ENCODE data around the gene CCNJL.
A peak's percentile ranks its signal among the peaks of the same experiment; 100 is the strongest.

CCNJL gene

DNA sequence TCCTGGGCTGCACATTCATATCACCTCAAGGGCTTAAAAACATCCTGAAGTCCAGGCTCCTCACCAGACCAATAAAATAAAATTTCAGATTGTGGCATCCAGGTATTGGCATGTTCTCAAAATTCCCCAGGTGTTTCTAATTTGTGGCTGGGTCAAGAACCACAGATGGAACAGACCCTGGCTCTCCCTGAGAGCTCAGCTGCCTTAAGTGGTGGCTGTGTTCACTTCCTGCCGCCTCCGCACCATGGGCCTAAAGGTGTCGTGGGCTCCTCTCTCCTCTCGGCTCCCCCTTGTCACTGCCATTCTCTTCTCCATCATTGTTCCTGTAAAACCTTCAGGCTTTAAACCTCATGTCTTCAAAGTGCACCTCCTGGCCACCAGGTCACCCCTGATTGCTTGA, 17.8 kb upstream of the CCNJL start:
- no peak for DNase-seq

DNA sequence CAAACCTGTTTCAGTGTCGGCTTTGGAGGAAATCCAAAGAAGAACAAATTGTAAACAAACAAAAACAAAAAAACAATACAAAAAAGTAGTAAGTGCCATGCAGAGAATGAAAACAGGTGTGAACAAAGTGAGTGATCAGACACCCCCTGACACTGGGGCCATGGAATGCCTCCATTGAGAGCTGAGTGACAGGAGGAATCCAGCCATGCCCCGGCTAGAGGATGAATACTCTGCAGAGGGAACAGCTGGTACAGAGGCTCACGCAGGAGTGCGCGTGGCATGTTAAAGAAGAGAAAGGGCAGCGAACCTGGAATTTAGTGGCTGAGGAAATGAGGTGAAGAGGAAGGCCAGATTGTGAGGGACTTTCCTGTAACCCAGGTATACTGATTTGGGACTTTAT, 15.5 kb upstream of the CCNJL start:
- no peak for DNase-seq

DNA sequence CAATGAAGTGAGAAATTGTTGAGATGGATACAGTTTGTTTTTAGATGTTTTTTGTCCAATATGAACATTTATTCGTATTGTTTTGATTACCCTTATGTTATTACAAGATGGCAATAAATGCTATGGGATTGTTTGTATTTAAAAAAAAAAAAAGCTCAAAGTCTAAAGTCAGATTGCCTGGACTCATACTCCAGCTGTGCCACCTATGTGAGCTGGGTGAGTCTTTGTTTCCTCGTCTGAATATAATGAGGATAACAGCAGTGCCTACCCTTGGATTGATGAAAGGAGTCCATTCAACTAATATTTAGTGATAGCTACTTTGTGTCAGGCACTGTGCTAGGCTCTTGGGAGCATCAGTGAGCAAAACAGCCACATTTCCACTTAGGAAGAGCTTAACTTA, 14.6 kb upstream of the CCNJL start:
- no peak for DNase-seq

DNA sequence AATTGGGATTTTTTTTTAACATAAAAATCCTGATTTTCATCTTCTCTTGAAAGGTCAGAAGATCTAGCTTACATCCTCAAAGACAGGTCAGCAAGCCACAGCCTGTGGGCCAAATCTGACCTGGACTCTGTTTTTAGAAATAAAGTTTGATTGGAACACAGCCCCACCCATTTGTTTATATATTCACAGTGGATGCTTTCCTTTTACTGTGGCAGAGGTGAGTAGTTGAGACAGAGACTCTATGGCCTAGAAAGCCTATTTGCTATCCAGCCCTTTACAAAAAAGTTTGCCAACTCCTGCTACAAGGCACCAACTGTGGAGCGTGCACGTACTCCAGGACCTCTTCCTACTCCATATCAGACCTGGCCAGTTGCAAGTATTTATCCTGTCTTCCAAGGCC, 13.4 kb upstream of the CCNJL start:
- no peak for DNase-seq

DNA sequence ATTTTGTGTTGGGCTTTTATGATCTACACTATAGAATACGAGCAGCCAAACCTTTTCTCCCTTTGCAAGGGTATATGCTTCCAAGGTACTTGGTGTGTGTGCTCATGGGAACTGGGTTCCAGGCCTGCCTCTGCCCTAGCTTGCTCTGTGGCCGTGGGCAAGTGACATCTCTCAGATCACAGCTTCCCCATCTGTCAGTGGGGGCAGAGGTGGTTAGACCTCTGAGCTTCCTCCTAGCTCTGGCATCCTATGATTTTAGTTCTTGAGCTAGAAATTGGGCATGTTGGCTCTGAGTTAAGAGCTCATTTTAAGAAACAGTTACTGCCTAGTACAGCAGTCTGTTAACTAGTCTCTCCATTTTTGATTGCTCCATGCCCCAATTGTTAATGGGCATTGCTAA, 12.5 kb upstream of the CCNJL start:
- DNase-seq, result no peak

DNA sequence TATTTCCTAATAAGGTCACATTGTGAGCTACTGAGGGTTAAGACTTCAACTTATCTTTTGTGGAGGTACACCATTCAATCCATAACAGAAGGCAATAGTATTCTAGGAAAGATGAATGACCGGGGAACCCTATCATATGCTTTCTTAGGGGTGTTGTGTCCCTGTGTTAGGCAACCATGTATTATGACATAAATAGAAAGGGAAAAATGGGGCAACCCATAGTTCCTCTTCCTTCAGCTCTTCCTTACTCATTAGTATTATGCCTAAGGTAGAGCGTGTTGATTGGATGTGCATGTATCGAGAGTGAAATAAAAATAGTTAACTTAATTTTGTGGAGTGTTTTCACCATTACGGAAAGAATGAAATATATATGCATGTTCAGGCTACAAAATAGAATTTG, 6.0 kb upstream of the CCNJL start:
- DNase-seq, result no peak

DNA sequence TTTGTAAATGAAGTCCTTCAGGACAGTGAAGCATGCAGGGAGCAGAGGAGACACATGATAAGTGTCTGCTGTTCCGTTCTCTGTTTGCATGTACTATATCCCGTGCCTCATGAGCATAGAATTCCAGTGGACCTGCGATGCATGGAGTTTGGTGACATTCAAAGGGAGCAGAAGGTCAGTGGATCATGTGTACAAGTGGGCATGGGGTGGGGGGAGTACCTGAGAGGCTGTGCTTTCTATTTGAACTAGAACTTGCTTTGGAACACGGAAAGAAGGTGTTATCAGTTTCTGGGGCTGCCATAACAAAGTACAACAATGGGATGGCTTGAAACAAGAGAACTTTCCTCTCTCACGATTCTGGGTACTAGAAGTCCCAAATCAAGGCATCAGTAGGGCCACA, 5.1 kb upstream of the CCNJL start:
- no peak for DNase-seq

DNA sequence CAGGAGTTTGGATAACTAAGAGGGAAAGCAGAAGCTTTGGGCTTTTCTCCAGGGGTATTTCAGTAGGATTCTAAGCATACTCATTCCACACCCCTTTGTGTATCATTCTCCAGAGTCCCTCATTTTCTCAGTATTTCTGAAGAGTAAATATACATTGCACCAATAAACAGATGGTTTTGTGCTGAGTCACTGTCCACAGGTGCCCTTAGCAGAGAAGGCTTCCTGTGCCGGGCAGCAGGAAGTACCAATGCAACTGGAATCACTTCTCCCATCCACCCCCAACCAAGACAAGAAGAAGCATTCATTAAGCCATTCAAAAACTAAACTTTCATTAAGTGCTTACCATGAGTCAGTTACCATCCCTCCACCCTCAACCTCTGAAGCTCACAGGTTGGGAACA, 3.6 kb upstream of the CCNJL start:
- peak; percentile 52 for DNase-seq

DNA sequence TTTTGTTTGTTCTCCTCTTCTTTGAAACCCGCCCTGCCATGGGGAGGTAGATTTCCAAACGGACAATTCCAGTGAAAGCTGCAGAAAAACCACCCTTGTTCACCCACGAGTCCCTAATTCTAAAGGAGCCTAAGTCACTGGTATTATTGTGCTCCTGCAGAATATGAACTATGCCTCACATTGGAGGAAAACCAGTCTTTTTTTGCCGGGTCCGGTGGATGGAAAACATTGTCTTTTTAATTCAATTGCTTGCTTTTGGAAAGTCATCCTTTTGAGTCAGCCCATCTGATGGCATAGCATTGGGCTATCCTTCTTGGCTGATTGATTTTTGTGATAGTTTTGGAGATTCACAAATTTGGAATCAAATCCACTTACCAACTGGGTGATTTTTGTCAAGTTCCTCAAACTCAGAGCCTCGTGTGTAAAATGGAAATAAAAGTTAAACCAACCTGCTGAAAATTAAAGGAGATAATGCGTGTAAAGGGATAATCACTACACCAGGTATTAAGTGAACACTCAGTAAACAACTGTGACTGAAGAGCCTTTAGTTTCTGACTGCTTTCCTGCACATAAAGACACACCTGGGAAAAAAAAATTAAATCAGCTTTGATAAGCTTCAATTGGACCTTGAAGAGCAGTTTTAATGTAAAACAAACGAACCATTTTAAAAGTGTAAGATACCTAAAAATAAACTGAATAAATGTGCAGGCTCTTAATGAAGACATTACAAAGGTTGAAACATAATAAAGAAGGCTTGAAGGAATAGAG, 780 bp upstream of the CCNJL start:
- no peak for DNase-seq

DNA sequence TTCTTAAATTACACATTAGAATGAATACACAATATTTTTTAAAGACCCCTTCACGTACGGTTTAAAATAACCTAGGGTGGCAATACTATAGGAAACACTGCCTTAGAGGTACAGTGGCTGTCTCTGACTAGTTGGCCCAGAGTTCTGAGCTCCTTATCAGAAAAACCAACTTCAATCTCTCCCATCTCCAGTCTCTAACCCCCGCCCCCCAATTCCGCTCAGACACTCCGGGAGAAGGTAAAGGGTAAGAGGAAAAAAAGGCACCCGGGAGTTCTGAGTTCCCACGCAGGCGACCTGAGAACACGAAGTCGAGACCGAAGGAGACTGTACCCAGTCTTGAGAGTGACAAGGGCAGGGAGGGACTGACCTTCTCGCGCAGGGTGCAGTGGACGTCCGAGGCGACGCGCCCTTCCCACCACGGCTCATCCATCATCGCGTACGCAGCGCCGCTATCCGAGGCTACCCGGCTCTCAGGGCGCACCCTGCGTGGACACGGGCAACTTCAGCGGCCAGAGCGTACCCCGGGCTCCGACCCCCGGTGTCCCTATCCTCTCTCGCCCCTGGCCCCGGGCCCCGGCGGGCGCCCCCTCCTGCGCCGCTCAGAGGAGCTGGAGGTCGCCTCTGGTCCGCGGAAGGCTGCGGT, 752 bp downstream of the CCNJL start:
- DNase-seq, result no peak

DNA sequence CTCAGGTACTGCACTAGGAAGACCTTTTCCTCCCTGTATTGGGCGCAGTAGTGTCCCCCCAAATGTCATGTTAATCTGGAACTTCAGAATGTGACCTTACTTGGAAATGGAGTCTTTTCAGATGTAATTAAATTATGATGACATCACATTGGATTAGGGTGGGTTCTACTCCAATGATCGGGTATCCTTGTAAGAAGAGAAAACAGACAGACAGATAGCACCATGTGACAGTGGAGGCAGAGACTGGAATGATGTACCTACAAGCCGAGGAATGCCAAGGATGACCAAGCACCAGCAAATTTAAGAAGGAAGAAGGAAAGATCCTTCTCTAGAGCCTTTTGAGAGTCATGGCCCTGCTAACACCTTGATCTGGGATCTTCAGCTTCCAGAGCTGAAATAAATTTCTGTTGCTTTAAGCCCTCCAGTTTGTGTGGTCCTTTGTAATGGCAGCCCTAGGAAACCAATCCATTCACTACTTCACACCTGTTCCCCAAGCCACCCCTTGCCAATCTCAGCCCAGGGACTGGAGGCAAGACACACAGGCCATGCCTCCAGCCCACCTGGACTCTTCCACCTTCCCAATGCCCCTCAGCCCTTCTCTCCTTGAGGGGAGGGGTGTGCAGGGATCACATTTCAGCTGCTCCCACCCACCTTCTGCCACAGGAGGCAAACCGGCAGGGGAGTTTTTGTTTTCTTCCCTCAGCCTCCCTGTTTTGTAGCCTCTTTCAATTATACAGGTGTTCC, 1.6 kb downstream of the CCNJL start:
- no peak for DNase-seq

DNA sequence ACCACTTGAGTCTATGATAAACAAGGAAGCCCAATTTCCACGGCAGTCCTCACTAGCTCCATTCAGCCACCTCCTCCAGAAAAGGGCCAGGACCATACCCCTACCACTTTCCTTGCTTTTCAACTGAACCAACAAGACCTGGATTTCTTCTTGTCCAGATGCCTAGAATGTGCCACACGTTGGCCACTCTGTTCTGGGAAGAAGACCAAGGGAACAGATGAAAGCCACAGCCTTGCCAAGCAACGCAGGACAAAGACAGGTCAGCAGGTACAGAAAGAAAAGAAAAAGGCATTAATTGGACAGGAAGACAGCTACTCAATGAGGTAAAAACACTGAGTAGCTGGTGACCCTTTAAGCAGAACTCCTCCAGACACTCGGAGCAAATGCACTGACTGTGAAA, 2.2 kb downstream of the CCNJL start:
- DNase-seq, result no peak

DNA sequence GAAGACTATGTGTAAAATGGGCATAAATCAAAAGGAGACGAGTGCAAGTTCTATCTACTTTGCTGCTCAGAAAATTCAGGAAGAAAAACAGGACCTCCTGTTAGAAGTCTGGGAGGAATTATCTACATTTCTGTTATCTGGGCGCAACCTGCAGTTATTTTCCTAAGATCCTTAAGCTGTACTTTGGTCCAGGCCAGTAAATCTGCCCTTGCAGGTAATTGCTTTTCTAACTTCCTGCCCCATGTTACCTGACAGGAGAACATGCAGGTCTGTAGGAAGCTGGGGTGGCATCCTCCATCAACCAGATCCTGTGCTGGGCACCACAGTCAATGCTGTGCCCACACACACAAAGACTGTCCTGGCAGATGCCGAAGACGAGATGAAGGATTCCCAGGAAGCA, 5.7 kb downstream of the CCNJL start:
- no peak for DNase-seq

DNA sequence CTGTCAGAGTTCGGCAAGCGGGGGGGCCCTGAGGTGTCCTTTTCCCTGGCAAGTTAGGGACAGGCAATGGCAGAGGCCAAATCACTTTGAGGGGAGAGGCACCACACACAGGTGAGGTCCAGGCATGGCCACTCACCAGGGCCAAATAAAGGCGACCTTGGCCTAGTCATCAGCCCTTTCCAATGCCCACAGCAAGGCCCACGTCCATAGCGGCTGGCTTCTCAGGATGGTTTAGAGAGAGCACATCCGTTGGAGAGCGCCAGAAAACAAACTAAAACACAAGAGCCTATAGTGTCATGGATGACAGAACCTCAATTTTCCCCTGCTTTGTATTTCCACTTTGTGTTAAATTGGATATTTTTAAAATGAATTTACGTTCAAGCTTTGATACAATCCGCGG, 7.0 kb downstream of the CCNJL start:
- no peak for DNase-seq

DNA sequence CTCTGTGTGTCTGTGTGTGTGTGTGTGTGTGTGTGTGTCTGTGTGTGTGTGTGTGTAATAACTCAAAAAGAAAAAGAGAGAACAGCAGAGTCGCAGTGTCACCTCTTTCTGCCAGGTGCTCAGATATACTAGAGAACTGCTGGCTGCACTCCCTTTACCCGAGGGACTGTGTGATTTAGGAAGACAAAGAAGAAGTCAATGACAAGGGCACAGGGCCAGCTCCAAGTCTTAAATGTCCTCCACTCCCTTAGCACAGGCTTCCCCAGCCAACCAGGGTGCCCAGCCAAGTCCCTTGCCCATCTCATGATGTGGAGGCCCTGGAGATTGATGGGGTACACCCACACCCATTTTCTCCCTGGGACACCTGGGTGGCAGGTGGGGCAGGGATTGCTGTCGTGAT, 8.7 kb downstream of the CCNJL start:
- no peak for DNase-seq

DNA sequence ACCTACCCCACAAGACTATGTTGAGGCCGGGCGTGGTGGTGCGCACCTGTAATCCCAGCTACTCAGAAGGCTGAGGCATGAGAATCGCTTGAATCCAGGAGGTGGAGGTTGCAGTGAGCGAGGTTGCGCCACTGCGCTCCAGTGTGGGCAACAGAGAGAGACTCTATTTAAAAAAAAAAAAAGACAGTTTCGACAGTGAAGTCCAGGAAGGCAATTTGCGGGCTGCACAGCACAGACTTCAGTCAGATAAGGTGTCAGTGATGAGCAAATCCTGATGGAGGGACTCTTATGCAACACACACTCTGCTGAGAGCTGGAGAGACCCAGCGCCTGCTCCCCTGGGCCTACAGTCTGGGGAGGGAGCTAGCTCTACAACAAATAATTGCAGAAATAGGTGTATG, 14.2 kb downstream of the CCNJL start:
- no peak for DNase-seq

DNA sequence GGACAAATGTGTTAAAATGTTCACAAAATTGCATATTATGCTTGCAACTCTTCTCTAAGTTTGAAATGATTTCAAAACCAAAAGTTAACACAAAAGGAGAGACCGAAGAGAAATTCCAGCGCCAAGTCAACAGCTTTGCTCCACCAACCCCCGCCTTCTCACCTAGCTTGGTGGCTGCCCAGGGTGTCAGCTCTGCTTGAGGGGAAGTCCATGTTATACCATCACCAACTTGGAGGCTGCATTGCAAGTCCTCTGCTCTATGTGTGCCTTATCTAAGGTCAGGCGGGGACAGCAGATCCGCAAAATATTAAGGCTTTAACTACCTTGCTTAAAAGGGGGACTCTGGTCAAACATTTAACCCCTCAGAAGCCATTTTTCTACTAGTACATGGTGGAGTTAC, 14.6 kb downstream of the CCNJL start:
- no peak for DNase-seq

DNA sequence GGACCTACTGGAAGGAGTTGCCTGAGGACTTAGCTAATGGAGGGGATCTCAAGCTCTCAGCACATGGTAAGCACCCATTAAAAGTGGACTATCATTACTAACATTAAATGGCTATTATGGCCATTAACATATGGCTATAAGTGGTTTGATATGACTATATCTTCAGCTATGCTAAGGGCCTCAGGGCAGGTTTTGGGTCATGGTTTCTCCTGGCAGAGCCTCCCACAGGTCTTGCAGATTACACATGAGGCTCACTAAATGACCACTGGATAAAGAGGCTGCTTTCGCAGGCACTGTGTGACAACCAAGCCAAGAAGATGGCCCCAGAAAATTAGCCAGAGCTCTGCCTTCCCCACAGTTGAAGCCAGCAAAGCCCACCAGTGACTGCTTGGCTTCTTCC, 15.4 kb downstream of the CCNJL start:
- DNase-seq, result no peak

DNA sequence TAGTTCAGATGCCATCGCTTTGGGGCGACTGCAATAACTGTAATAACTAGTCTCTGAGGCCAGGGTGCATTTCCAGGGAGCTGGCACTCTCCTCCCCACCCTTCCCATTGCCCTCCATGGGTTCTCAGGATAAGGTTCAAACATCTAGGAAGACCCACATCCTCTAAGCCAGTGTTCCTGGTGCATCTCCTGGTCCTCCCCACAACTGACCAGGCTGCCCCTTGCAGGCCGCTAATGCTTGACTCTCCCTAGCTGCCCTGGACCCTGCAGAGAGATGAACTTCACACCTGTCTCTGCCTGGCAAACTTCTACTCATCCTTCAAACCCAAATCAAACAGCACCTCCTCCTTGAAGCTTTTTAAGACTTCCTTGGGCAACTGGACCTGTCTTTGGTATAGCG, 15.9 kb downstream of the CCNJL start:
- DNase-seq, result no peak

DNA sequence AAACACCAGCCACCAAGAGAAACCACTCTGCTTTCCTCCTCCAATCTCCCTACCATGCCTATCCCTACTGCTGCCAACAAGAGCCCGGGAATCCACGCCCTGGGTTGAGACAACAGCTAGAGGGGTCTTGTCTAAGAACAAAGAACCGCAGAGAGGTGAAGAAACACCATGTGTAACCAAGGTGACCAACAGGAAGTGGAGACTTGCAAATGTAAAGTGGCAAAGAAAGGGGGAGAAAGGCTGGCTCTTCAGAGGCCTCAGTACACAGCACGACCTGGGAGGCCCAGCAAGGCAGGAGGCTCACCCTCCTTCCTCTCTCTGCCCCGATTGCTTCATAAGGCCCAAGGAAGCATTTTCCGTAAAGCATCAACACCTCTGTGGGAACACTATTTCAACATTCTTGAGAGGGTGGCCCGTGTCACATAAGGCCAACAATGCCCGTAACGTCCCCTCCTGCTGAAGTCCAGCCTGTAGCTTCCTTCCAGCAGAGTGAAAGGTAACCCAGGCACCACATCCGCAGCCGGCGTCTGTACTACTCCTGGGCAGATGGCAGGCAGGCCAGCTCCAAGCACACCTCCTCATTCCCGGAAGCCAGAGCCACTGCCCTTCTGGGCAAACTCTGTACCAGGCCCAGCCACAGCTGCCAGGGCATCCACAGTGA, 18.3 kb downstream of the CCNJL start:
- no peak for DNase-seq

DNA sequence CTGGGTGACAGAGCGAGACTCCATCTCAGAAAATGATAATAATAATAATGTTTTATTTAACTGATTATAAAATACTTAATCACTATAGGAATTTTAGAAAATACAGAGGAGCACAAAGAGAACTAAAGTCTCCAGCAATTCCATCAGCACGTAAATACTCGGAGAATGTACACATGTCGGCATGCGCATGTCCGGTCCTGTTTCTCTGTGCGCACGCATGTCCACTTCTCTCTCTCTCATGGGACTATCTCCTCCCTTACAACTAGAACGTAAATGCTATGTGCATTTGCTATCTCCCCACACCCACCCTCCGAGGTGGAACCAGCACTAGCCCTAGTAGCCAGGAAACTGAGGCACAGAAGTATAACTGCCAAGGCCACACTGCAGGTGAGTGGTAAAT, 19.0 kb downstream of the CCNJL start:
- DNase-seq, result no peak

DNA sequence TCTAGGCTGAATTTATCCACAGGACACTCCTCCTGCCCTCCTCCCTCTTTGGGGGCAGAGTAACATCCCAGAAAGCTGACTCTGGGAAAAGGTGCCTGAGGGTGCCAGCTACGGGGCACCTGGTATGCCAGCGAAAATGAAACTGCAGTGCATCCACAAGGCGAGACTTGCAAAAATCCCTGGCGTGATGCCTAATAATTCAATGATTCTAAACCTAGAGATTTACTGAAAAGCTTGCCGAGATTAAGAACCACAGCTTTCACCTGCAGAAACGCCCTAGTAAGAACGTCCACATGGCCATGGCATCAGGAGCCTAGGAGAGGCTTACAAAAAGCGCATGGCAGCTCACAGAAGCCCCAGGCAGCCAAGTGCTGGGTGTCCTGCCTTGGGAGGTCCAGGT, 20.9 kb downstream of the CCNJL start:
- no peak for DNase-seq

DNA sequence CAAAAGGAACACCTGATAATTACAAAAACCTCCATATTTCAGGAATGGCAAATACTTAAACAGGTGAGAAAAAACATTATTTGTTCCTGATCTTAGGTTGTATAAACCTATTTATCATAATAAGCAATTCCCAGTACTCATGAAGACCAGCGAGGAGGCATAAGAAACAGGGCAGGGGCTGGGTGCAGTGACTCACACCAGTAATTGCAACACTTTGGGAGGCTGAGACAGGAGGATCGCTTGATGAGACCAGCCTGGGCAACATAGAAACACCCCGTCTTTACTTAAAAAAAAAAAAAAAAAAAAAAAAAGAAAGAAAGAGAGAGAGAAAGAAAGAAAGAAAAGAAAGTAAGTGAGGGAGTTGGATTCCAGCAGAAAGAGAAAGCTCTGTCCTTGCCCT, 21.6 kb downstream of the CCNJL start:
- DNase-seq, result no peak

DNA sequence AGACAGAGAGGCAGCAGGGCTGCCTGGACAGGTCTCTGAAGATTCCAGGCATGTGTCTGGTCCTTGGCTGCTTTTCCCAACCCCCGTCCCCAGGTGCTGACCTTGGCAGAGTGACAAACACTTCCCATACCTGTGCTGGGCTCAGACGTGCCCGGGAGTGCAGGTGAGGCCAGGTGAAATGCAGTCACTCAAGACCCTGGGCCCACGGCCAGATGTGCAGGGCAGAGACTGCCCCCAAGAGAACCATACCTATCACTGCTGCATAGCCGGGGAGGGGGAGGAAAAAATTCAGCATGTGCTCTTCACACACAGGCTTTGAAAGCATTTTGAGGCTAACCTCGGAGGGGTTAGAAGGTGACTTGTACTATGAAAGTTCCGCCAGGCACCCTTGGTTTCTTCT, 22.6 kb downstream of the CCNJL start:
- no peak for DNase-seq
